ENCODE results near the gene SIGLECL1. TPM values are rescaled to one million over a fixed set of nuclear protein-coding genes. Genes with fewer than 3 reads are reported as not detected.

The SIGLECL1 gene
- polyA plus RNA-seq, 1 donor: not detected

GRCh38 chr19:51295382-51296126 is 44.7 kb downstream of the SIGLECL1 start:
- no peak for DNase-seq

GRCh38 chr19:51296336-51297093 is 45.6 kb downstream of the SIGLECL1 start:
- no peak for DNase-seq

GRCh38 chr19:51297406-51297805 is 46.5 kb downstream of the SIGLECL1 start:
- DNase-seq: no peak

- no peak for DNase-seq
These were observed 50.4 kb downstream of the SIGLECL1 start for GRCh38 chr19:51301266-51301665.

GRCh38 chr19:51305479-51305878 is 54.6 kb downstream of the SIGLECL1 start:
- no peak for DNase-seq

- no peak for DNase-seq
These were observed 60.7 kb downstream of the SIGLECL1 start, which contains the start of gene IGLON5 for GRCh38 chr19:51311351-51312257. IGLON5 (plus strand) TSS chr19:51311644; CDS start chr19:51311848, 204 bp downstream.

GRCh38 chr19:51316688-51317087 is 65.8 kb downstream of the SIGLECL1 start:
- no peak for DNase-seq

- DNase-seq: no peak
These were observed 66.5 kb downstream of the SIGLECL1 start for GRCh38 chr19:51317376-51317775.

- no peak for DNase-seq
These were observed 67.1 kb downstream of the SIGLECL1 start for GRCh38 chr19:51317968-51318367.

Other genes starting within 250 kb of the SIGLECL1 start
- gene KLK8, start 249.5 kb upstream of the SIGLECL1 start, polyA plus RNA-seq (ENCODE audit: insufficient read length): 3.9 TPM
- gene KLK10, start 231.4 kb upstream of the SIGLECL1 start, polyA plus RNA-seq (ENCODE audit: insufficient read length): 0.17 TPM
- gene KLK11, start 224.5 kb upstream of the SIGLECL1 start, polyA plus RNA-seq (ENCODE audit: insufficient read length): 0.15 TPM
- not detected for gene KLK12, start 216.1 kb upstream of the SIGLECL1 start, polyA plus RNA-seq (ENCODE audit: insufficient read length)
- gene KLK13, start 186.0 kb upstream of the SIGLECL1 start, polyA plus RNA-seq (ENCODE audit: insufficient read length): 0.76 TPM
- 0.45 TPM for gene KLK14, start 168.2 kb upstream of the SIGLECL1 start, polyA plus RNA-seq (ENCODE audit: insufficient read length)
- gene CTU1, start 142.7 kb upstream of the SIGLECL1 start, polyA plus RNA-seq (ENCODE audit: insufficient read length): 1.8 TPM
- 1.4 TPM for gene SIGLEC9, start 126.2 kb upstream of the SIGLECL1 start, polyA plus RNA-seq (ENCODE audit: insufficient read length)
- gene SIGLEC7, start 108.8 kb upstream of the SIGLECL1 start, polyA plus RNA-seq (ENCODE audit: insufficient read length): not detected
- gene CD33, start 26.0 kb upstream of the SIGLECL1 start, polyA plus RNA-seq (ENCODE audit: insufficient read length): 3.0 TPM
- 3.0 TPM for gene IGLON5, start 60.6 kb downstream of the SIGLECL1 start, polyA plus RNA-seq (ENCODE audit: insufficient read length)
- gene VSIG10L, start 91.1 kb downstream of the SIGLECL1 start, polyA plus RNA-seq (ENCODE audit: insufficient read length): 4.6 TPM
- gene ETFB, start 115.3 kb downstream of the SIGLECL1 start, polyA plus RNA-seq (ENCODE audit: insufficient read length): 120 TPM
- gene CLDND2, start 117.9 kb downstream of the SIGLECL1 start, polyA plus RNA-seq (ENCODE audit: insufficient read length): 1.0 TPM
- gene NKG7, start 121.6 kb downstream of the SIGLECL1 start, polyA plus RNA-seq (ENCODE audit: insufficient read length): 1.3 TPM
- 0.18 TPM for gene LIM2, start 136.9 kb downstream of the SIGLECL1 start, polyA plus RNA-seq (ENCODE audit: insufficient read length)
- gene C19orf84, start 139.5 kb downstream of the SIGLECL1 start, polyA plus RNA-seq (ENCODE audit: insufficient read length): 0.32 TPM
- gene SIGLEC10, start 166.6 kb downstream of the SIGLECL1 start, polyA plus RNA-seq (ENCODE audit: insufficient read length): 1.6 TPM
- gene SIGLEC8, start 207.4 kb downstream of the SIGLECL1 start, polyA plus RNA-seq (ENCODE audit: insufficient read length): 0.07 TPM
- gene CEACAM18, start 227.5 kb downstream of the SIGLECL1 start, polyA plus RNA-seq (ENCODE audit: insufficient read length): not detected